Islet of Langerhans (tissue), 1 donor: ENCODE results near the gene HOXC5.

Source experiments
- FAIRE-seq: peaks from one replicate; lab custom pipeline; 2011; peaks lifted over from hg19 to GRCh38; lab: Jason Lieb, UNC

Gene HOXC5

DNA sequence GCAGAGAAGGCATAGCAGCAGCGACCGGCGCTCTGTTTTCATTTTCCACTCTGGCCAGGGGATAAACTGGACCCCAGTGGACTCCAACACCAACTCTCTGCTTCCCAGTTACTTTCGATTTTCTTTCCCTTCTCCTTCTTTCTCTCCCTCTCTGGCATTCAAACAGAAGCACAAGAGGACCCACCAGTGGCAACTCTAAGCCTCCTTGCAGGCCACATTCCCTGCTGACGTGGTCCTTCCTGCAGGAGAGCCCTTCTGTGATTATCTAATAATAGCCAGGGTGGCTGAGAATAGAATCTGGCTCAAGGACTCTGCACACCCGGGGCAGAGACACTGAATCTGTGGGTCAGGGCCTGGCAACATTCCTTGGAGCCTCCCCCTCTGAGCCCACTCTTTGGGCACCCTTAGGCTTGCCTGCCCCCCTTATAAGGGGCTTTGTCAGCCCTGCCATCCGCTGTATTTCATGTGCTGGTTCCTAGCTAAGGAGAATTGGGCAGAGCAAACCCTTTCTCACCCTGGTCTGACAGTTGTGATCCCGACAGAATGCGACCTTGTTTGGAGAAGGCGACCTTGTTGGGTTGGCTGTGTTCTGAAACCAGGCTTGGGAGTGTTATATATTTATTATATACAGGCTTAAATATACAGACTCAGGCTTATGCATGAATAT lies 12.8 kb upstream of the HOXC5 start:
- FAIRE-seq: no peak

DNA sequence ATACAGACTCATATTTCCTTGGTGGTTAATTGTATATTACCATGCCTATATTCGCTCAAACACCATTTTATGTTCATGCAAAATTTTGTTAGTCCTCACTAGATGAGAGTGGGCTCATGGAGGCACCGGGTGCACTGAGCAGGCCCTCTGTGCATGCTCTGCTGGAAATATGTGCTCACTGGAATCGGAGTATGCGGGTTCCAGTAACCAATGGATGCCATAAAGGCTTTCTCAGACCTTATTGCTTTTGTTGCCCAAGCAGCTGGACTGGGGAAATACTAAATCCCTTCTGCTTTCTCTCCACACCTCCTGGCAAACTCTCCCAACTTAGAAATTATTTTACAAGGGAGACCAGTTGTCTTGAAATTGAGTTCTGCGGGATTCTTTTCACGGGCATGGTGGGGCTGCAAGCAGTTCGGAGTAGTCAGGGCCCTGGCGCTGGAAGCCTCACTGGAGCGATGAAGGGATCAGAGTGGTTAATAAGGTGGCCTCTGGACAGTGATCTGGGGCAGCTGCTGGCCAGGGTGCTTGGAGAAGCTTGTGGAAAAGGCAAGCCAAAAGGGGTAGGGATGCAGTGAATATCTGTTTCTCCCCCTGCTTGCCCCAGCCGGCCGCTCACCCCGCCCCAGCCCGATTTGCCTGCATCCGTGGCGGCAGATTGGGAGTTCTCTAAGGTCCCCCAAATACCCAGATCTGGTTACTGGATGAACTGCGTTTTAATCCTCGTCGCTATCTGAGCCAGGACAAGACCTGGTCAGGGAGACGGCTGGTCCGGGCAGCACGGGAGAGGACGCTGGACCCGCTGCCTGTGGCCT lies 12.1 kb upstream of the HOXC5 start:
- no peak for FAIRE-seq

DNA sequence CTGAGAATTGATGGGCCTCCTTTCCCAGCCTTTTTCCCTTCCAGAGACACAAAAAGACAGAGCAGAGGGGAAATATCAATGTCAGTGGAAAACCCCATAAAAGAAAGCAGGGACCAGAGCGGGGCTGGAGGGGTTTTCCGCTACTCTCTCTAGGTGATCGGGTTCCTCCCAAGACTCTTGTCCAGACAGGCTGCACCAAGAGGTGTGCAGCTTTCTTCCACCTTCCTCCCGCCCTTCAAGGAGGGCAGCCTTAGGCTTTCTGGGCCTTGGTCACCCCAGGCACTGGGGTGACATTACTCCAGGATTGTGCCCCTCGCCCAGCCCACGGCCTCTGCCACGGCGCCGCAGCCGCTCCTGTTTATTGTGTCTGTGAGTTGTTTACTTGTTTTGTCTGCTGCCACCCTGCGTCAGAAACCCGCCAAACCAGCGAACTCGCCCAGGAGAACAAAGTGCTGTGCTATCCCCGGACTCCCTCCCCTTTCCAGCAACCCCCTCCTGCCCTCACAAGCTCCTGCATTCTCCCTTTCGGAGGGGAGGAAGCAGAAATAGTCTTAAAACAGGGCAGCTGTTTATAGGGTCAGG lies 11.3 kb upstream of the HOXC5 start:
- FAIRE-seq: no peak

DNA sequence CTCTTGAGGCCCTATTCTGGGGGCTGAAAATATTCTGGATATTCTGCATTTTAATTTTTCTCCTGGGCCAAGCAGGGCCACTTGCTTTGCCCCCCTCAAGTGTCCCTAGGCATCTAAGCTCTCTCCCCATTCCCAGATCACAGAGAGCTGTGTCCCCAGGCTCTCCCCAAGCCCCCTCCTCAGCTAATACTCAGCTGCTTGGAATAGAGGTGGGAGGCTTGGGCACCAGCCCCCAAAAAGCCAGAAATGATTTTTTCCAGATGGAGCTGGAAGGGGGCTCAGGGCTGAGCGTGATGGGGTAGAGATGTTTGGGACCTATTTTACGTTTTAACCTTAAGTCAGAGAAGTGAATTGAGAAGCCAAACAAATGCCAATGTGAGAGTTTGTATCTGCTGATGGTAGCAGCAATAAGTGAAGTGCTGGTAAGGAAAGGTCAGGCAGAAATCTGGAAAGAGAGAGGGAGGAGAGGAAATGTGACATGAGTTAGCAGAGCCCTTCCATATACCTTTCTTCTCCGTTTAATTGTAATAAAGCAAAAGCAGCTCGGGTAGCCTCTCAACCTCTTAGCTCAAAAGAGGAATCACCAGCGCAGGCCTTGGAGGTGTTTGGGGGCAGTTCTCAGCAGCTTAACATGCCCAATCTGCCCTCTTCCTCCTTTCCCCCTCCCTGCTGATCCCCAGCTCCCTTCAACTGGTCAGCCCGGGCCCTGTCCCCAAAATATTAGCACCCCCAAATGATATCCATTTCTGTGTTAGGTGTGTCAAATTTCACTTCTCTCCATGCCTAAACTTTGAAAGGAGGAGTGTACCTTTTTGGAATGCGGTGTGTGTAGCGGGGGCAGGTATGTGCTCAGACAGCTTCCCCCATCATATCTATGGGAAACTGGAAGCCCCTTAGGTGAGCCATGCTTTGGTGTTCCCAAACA lies 9.6 kb upstream of the HOXC5 start:
- no peak for FAIRE-seq

DNA sequence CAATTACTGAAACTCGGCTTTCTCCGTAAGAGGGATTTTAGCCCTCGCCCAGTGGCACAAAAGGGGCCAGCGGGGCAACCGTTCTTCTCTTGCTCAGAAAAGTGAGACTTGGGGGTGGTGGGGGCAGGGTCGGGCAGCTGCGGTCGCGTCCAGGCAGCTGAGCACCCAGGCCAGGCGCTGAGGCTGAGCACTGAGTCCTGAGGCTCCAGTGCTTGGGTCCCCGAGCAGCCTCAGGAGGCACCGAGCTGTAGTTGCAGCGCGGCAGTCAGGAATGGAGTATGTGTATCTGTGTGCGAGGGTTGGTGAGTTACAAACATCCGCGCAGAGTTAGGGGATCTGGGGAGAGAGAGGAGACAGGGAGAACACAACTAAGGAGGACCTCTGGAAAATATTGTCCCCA lies 8.7 kb upstream of the HOXC5 start:
- FAIRE-seq: no peak

DNA sequence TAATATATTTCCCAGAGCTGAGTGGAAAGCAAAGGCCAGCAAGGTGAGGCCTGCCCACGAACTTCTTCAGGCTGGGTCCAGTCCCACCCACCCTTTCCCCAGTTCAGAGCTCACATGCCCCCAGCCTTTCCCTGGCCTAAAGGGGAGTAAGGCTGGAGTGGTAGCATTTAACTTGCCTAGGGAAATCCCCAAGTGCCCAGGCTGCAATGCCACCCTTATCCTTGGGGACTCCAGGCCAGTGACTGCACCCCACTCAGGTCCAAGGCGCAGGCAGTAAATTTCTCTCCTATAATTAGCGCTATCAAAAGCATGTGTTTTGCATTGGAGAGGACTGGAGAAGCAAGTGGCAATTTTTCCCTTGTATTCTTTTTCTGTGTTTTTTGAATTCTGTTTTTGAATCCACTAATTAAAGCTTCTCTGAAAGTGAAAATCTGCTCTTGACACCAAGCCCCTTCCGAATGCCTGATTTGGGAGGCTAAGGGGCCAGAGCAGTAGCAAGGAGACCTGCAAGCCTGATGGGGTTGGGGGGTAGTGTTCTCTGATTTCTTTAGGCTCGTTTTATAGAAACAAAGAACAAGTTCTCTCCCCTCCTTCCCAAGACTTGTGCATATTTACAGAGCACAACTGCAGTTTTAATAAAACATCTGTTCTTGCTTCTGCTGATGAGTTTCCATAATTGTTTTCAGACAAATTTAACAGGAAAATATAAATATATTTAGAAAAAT lies 8.1 kb upstream of the HOXC5 start:
- FAIRE-seq: no peak

DNA sequence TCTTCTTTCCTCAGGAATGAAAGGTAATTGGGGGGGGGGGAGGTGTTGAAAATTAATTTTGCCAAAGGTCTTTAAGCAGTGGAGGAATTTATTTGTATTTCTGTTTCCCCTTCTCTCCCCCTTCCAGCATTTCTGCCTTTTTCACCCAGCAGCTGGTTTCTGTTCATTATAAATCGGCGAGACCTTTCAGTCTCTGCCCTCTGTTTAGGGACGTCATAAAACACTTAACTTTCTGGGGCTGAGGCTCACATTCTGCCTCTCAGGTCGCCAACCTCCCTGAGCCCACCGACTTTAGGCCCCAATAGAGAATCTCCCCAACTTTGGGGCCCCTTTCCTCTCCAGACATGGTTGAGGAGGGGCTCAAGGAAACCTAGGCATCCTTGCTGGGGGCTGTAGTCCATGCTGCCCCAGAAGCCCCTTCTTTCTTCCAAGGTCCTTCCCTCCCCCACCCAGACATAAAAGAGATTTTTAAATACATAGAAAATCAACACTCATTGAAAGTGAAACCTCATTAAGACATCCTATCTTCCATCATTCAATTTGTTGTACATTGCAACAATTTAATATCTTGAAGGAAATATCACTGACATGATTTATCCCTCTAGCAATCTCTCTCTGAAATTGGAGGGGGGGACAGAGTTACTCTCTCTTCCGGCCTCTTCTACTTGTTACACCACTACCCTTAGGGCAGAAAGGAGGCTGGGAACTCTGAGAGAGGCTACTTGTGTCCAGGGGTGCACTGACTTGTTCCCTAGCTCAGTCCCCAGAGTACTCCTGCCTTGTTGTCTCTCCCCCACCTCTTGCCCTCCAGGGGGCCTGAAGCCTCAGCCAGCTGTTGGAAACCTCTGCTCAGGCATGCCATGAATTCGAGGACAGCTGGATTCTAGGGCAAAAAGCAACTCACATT lies 7.1 kb upstream of the HOXC5 start:
- FAIRE-seq: no peak

DNA sequence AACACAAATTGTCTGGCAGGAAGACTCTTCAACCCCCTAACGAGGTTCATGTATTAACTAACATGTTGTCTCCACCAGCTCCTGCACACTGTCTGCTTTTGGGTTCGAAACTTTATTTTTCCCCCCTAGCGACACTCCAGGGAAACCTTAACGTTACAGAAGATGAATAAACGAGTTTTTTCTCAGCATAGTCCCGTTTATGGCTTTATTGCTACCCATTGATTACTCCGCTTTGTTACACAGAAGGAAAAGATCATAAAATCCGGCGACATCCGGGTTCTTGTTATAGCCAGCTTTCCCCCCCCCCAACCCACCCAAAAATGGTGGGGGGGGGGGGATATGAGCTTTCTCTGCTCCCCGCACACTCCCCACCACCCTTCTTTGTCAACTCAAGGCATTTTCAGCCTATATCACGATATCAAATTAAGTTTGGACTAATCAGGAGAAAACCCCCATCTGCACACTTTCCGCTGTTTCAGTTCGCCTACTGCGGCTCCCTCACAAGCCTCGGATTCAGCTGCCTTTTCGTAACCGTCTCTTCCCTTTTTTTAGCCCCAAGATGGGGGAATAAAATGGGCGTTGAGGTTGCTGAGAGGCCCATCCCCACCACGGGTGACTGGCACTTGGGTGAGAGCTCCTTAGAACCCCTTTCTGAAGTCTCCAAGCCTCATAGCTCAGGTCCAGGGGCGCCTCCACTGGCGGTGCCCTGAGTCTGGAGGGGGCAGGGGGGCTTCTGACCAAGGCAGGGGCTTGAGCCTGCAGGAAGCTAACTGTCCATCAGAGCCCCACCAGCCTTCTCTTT lies 6.0 kb upstream of the HOXC5 start:
- FAIRE-seq: no peak

DNA sequence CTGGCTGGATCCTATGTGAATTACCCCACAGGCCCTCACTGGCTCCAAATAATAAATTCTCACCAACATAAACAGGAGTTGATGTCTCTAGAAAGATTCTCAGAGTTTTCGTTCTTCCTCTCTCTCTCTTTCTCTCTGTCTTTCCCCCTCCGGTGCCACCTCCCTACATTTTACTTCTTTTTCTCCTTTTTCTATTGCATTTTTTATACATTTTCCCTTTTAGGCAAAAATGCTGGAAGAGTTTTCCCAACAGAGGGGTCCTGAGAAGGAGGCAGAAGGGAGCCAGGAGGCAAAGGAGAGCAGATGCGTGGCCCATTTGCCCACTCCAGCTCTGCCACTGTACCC lies 5.4 kb upstream of the HOXC5 start:
- FAIRE-seq: no peak

DNA sequence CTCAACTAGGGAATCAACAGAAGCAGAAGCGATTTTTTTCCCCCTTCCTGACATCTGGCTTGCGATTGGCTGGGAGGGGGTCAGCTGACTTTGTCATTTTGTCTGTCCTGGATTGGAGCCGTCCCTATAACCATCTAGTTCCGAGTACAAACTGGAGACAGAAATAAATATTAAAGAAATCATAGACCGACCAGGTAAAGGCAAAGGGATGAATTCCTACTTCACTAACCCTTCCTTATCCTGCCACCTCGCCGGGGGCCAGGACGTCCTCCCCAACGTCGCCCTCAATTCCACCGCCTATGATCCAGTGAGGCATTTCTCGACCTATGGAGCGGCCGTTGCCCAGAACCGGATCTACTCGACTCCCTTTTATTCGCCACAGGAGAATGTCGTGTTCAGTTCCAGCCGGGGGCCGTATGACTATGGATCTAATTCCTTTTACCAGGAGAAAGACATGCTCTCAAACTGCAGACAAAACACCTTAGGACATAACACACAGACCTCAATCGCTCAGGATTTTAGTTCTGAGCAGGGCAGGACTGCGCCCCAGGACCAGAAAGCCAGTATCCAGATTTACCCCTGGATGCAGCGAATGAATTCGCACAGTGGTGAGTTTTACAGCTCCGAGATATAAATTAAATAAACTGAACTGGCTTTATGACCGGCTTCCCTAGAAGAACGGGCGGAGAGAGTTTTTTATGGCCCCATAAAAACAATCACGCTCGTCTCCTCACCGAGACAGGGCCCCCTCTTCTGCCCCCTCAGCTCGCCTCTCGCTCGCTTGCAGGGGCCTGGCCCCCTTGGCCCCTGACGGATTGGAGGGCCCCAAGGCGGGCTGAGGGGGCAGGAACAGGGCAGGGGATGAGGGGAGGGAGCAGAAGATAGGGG lies 4.3 kb upstream of the HOXC5 start, which contains the start of gene HOXC6:
Gene HOXC6, plus strand, starts transcription at position 127 of the 888 bp plus-strand sequence. Its CDS starts 82 bp downstream, at position 209.
- no peak for FAIRE-seq

DNA sequence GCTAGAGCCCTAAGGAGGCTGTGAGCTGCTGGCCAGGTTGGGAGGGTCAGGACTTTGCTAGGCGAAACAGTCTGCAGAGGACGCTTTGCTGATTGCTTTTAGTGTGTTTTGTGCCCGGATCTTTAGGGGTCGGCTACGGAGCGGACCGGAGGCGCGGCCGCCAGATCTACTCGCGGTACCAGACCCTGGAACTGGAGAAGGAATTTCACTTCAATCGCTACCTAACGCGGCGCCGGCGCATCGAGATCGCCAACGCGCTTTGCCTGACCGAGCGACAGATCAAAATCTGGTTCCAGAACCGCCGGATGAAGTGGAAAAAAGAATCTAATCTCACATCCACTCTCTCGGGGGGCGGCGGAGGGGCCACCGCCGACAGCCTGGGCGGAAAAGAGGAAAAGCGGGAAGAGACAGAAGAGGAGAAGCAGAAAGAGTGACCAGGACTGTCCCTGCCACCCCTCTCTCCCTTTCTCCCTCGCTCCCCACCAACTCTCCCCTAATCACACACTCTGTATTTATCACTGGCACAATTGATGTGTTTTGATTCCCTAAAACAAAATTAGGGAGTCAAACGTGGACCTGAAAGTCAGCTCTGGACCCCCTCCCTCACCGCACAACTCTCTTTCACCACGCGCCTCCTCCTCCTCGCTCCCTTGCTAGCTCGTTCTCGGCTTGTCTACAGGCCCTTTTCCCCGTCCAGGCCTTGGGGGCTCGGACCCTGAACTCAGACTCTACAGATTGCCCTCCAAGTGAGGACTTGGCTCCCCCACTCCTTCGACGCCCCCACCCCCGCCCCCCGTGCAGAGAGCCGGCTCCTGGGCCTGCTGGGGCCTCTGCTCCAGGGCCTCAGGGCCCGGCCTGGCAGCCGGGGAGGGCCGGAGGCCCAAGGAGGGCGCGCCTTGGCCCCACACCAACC lies 3.1 kb upstream of the HOXC5 start:
- FAIRE-seq: no peak

DNA sequence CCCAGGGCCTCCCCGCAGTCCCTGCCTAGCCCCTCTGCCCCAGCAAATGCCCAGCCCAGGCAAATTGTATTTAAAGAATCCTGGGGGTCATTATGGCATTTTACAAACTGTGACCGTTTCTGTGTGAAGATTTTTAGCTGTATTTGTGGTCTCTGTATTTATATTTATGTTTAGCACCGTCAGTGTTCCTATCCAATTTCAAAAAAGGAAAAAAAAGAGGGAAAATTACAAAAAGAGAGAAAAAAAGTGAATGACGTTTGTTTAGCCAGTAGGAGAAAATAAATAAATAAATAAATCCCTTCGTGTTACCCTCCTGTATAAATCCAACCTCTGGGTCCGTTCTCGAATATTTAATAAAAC lies 2.4 kb upstream of the HOXC5 start:
- FAIRE-seq: no peak

DNA sequence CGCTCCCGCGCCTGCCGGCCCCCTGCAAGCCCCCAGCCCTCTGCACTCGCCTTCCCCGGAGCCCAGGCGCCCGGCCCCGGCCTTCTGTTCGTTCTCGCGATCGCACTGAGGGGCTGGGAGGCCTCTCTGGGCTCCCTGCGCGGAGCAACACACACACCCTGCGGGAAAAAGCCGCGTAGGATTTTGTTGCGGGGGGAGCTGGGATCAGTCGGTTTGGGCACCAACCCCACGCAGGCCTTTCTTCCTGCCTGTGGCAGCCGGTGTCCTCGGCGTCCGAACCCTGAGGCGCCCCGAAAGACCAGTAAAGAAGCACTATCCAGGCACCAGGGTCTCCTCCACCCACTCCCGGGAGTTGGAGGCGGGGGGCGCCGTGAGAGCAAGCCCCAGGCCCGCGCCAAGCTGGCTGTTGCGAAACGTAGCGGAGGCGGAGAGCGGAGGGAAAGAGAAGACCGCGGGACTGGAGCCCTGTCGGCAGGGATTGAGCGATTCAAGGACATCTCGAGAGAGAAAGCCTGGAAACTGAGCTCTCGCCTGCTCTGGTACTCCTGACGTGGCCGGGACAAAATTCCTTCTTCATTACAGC lies 1.9 kb upstream of the HOXC5 start:
- no peak for FAIRE-seq

DNA sequence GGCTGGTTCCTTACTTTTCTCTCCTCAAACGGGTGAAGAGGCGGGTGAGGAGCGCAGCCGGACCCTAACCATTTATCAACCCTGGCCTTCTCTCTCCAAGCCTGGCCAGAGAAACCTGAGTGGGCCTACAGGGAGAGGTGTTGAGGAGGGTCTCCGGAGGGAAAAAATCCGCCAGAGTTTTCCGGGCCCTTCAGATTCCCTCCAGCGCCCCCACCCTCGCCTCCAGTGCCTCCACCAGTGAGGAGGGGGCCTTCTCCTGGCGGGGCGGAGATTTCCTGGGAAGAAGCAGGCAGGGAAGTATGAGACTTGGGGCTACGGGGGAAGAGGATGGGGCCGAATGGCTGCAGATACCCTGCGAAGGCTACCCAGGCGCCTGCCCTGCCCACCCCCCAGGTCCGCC lies 1.4 kb upstream of the HOXC5 start:
- FAIRE-seq: no peak

DNA sequence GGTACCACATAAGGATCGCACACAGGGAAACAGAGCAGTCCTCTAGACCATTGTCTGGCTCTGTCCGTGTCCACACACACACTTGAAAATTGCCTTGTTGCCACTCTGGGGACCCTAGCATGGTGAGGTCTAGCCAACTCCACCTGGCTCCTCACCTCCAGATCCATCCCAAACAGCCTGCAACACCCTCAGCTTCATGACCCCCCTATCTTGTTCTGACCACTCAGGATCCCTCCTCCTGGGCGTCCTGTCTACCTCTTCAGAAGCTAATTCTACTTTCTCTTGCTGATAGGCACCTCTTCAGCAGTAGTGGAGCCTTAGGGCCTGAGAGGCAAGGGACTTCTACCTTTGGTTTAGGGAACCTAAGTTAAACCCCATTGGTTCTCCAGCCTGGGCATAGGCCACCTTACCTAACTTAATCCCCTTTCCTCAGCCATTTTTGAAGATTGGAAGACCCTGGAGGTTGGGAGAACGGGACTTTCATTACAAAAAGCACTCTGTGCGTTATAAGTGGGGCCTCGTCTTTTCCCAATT lies 697 bp upstream of the HOXC5 start:
- no peak for FAIRE-seq

DNA sequence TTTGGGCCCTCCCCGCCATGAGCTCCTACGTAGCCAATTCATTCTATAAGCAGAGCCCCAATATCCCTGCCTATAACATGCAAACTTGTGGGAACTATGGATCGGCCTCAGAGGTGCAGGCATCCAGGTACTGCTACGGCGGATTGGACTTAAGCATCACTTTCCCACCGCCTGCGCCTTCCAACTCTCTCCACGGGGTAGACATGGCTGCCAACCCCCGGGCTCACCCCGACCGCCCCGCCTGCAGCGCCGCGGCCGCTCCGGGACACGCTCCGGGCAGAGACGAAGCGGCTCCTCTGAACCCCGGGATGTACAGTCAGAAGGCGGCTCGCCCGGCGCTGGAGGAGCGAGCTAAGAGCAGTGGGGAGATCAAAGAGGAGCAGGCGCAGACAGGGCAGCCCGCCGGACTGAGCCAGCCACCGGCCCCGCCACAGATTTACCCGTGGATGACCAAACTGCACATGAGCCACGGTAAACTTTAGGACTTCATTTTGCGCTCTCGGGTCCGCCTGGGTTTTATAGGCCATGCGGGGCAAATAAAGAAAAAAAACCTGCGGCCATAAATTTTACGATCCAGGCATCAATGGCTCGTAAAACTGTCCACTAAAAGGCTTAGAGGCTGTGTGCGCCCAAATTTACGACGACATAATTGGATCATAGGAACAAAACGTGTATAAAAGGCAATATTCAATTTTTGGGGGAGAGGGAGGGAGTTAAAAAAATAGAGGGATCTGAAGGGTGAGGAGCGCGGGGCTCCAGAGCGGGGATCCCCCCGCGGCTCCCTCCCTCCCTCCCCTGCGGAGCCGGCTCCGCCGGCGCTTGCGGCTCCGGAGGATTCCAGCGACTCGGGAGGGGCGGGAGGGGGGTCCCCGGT lies 493 bp downstream of the HOXC5 start:
- FAIRE-seq: no peak
